Nucleus accumbens (tissue), 56 donors: Measurements from ENCODE around the gene TEX22.

Experiments used
- DNase-seq, 56 donors: peaks; one replicate each; lab custom pipeline; 2025; lab: John Stamatoyannopoulos, UW

TEX22 gene

GRCh38 chr14:105452963-105453362, 54.6 kb downstream of the TEX22 start:
- DNase-seq = no peak

GRCh38 chr14:105453847-105454246, 55.5 kb downstream of the TEX22 start:
- no peak for DNase-seq

GRCh38 chr14:105455086-105455640, 56.8 kb downstream of the TEX22 start:
- DNase-seq = peak in 2 of 56 donors; percentile 9 to 21

GRCh38 chr14:105455766-105456660, 57.7 kb downstream of the TEX22 start:
- no peak for DNase-seq

- no peak for DNase-seq
Measured at GRCh38 chr14:105456736-105457617, 58.6 kb downstream of the TEX22 start.

GRCh38 chr14:105458010-105458409, 59.7 kb downstream of the TEX22 start:
- no peak for DNase-seq

- no peak for DNase-seq
Measured at GRCh38 chr14:105458571-105458970, 60.2 kb downstream of the TEX22 start.

GRCh38 chr14:105460116-105460515, 61.8 kb downstream of the TEX22 start:
- no peak for DNase-seq

GRCh38 chr14:105460616-105461015, 62.3 kb downstream of the TEX22 start:
- no peak for DNase-seq

GRCh38 chr14:105461903-105462302, 63.6 kb downstream of the TEX22 start:
- no peak for DNase-seq
